Measurements from ENCODE around the gene CRIP3.

Gene CRIP3

GRCh38 chr6:43286980-43287716, 21.5 kb downstream of the CRIP3 start:
- DNase-seq = peak; percentile 33

GRCh38 chr6:43286456-43286979, 22.1 kb downstream of the CRIP3 start:
- no peak for DNase-seq

- no peak for DNase-seq
Measured at GRCh38 chr6:43285832-43286231, 22.8 kb downstream of the CRIP3 start.

DNA sequence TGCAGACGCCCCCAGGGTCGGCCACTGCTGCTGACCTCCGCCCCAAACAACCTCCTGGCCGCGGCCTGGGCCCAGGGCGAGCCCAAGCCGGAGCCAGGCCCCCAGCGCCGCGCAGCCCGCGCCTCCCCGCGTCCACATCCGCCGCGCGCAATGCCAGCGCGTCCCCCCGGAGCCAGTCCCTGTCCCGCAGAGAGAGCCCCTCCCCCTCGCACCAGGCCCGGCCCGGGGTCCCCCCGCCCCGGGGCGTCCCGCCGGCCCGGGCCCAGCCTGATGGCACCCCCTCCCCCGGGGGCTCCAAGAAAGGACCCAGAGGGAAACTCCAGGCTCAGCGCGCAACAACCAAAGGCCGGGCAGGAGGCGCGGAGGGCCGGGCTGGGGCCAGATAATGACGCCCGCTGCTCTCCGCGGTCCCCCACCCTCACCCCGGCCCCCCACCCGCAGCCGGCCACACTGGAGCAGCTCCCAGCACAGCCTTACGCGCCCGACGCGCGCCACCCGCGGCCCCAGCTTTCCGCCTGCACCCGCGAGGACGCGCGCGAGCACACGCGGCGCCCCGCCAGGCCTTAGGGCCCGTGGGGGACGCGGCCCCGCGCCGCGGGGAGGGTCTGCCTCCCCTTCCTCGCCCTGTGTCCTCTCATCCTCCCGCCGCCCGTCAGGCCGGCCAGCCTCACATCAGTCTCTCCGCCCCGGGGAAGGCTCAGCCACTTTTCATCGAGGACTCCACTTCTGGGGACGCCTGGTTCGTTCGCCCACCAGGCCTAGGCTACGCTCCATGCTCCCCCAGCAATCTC, 23.4 kb downstream of the CRIP3 start:
- no peak for DNase-seq

DNA sequence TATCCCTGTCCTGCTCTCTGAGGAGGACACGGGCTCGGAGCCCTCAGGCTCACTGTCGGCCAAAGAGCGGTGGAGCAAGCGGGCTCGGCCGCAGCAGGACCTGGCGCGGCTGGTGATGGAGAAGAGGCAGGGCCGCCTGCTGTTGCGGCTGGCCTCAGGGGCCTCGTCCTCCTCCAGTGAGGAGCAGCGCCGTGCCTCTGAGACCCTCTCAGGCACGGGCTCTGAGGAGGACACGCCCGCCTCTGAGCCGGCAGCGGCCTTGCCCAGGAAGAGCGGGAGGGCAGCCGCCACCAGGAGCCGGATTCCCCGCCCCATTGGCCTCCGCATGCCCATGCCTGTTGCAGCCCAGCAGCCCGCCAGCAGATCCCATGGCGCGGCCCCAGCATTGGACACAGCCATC, 24.7 kb downstream of the CRIP3 start:
- DNase-seq = no peak

DNA sequence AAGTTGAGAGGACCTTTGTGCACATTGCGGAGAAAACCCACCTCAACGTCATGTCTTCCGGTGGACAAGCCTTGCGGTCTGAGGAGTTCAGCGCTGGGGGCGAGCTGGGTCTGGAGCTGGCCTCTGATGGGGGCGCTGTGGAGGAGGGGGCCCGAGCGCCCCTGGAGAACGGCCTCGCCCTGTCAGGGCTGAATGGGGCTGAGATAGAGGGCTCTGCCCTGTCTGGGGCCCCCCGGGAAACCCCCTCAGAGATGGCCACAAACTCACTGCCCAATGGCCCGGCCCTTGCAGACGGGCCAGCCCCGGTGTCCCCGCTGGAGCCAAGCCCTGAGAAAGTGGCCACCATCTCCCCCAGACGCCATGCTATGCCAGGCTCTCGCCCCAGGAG, 25.1 kb downstream of the CRIP3 start:
- DNase-seq = no peak

DNA sequence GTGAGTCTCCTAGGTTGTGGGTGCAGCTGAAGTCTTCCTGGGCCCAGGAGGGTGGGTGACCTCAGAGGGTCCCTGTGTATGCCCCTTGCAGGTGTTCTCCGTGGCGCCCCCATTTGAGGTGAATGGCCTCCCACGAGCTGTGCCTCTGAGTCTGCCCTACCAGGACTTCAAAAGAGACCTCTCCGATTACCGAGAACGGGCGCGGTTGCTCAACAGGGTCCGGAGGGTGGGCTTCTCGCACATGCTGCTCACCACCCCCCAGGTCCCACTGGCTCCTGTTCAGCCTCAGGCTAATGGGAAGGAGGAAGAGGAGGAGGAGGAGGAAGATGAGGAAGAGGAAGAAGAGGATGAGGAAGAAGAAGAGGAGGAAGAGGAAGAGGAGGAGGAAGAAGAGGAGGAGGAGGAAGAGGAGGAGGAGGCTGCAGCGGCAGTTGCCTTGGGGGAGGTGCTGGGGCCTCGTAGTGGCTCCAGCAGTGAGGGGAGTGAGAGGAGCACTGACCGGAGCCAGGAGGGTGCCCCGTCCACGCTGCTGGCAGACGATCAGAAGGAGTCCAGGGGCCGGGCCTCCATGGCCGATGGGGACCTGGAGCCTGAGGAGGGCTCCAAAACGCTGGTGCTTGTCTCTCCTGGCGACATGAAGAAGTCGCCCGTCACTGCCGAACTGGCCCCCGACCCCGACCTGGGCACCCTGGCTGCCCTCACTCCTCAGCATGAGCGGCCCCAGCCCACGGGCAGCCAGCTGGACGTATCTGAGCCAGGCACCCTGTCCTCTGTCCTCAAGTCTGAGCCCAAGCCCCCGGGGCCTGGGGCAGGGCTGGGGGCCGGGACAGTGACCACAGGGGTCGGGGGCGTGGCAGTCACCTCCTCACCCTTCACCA, 25.8 kb downstream of the CRIP3 start:
- no peak for DNase-seq

DNA sequence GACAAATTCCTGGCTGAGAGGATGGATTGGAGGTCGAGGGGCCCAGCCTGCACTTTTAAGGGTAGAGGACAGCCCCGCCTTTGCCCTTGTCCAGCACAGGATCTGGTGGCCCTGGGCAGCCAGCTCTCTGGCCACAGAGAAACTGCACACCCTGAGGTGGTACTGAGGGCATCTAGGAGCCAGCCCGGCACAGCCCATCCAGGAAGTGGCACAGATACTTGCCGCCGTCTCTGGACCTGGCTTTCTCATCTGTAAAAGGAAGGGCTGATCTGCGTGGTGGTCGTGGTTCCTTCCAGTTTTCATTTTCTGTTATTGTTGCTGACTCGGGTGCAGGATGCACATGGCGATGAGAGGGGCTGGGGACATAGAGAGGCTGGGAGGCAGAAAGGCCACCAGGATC, 26.6 kb downstream of the CRIP3 start:
- no peak for DNase-seq

GRCh38 chr6:43280234-43280633, 28.4 kb downstream of the CRIP3 start:
- DNase-seq = no peak

DNA sequence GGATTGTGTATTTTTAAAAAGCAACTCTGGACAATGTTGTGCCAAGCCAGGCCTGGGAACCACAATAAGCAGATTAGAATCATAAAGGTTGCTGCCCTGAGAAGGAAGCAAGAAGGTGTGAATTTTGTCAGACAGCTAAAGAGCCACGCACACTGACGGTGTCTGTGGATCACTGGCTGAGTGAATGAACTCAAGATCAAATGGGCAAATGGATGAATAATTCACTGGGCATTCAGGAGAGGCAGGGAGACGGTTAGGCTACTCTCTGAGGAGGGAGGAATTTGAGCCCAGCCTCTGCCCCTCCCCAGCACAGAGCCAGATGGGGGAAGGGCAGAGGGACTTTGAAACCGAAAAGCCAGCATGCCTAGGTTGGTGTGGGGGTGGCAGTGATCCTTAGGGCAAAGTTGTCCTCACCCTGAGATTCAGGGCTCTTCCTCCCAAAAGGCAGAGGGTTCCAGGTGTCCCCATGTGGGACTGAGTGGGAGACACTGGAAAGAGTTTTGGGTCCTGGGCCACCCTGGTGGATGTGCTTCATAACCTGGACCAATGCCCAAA, 30.0 kb downstream of the CRIP3 start:
- peak; percentile 46 for DNase-seq

- DNase-seq = peak; percentile 71
Measured at GRCh38 chr6:43277643-43278523, 30.7 kb downstream of the CRIP3 start.

- DNase-seq = no peak
Measured at GRCh38 chr6:43277306-43277642, 31.4 kb downstream of the CRIP3 start.

- DNase-seq = peak; percentile 88
Measured at GRCh38 chr6:43276577-43277305, 31.9 kb downstream of the CRIP3 start.

DNA sequence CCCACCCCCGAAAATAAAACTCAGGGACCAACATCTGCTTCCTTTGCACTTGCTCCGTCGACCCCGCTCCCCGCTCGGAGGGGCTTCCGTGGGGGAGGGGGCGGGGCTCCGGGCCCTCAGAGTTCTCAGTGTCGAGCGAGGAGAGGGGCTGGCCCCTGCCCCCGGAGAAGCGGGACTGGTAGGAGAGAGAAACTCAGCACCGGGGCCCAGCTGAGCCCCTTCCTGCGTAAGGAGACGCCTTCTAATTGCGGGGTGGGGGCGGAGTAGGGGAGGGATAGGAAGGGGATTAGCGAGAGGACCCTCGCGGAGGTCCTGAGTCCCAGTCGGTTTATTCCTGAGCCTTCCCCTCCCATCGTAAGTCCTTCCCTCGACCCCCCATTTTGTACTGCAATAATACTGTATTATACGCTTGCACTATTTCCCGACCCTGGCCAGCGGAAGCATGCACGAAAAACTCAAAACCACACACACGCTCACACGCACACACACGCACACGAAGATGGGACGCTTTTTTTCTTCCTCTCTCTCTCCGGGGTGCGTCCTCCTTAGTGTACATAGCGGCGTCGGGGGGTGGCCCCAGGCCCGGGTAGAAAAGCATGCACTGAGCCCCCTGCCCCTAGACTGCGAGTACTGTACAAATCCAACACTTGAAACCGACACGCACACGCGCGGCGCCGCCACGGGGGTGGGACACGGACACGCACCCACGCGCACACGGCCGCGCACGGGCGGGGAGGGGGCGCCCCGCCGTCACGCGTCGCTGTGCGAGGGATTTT, 32.6 kb downstream of the CRIP3 start:
- peak; percentile 69 for DNase-seq

- no peak for DNase-seq
Measured at GRCh38 chr6:43274916-43275597, 33.6 kb downstream of the CRIP3 start.

- no peak for DNase-seq
Measured at GRCh38 chr6:43274127-43274915, 34.3 kb downstream of the CRIP3 start.

- DNase-seq = no peak
Measured at GRCh38 chr6:43273707-43274106, 34.9 kb downstream of the CRIP3 start.

- no peak for DNase-seq
Measured at GRCh38 chr6:43271944-43272343, 36.7 kb downstream of the CRIP3 start.

Data from NCI-H82 (cell line).